Psoas muscle (tissue), 8 donors: ENCODE data around the gene NUMBL. TPM values are rescaled to one million over a fixed set of nuclear protein-coding genes. Genes with fewer than 3 reads are reported as not detected.

ENCODE experiments used
- ATAC-seq, 4 donors: fragments of 200-7000 bp; cut with Tn5 transposase; one replicate each; pipeline ENCODE4 v1.9.1; 2020; ENCODE audit warnings: moderate library complexity in 3 of 4, mild to moderate bottlenecking in 2 of 4
- DNase-seq, 2 donors: peaks; one replicate each; pipeline ENCODE4 v3.0.0-alpha.2; 2020
- H3K27ac ChIP-seq: fragments of 200-600 bp; one replicate; pipeline ENCODE4 v1.8.0; 2022
- H3K27me3 ChIP-seq, 3 donors: fragments of 200-600 bp in 1 of 3; one replicate each; pipeline versions ENCODE4 v1.6.1 to v1.8.0; 2013 to 2022; ENCODE audit warnings: low read length in 2 of 3, mild to moderate bottlenecking in 2 of 3, moderate library complexity in 1 of 3; ENCODE audit not compliant: insufficient read depth in 3 of 3
- H3K36me3 ChIP-seq, 2 donors: fragments of 200-600 bp in 1 of 2; one replicate each; pipeline versions ENCODE4 v1.6.1 to v1.8.0; 2013 to 2022; ENCODE audit warnings: low read depth in 1 of 2, mild to moderate bottlenecking in 1 of 2, moderate library complexity in 1 of 2; ENCODE audit not compliant: insufficient read depth in 1 of 2
- H3K4me1 ChIP-seq: fragments of 200-600 bp; one replicate; pipeline ENCODE4 v1.8.0; 2022
- H3K4me3 ChIP-seq: fragments of 200-600 bp; one replicate; pipeline ENCODE4 v1.8.0; 2022; ENCODE audit warnings: mild to moderate bottlenecking
- H3K9me3 ChIP-seq: fragments of 200-600 bp; one replicate; pipeline ENCODE4 v1.8.0; 2022
- WGBS, 3 donors: extraction: QIAGEN DNeasy Blood & Tissue Kit; methylation state at CpG; one replicate each; pipeline versions ENCODE4 v1.1.6 to v1.1.7; 2013; 5-methylcytosine and 5-hydroxymethylcytosine counted together
- intact Hi-C, 2 donors: fragments of 100-400 bp; cut with DNase I; formaldehyde crosslinking; loops; one replicate each; pipeline versions ENCODE4 v1.11.0 to v1.14.2; 2022
- polyA plus RNA-seq, 3 donors: library from polyadenylated mRNA; stranded (reverse); fragments of 200-250 nt; gene quantifications; one replicate each; pipeline ENCODE4 v1.2.3, GENCODE V29; 2013
- total RNA-seq, 4 donors: library from RNA; stranded (reverse); fragmentation: NEBNext Ultra II Directional in 2 of 4; extraction: Animal tissue kit (Norgen Biotek cat#: 25700) in 2 of 4; gene quantifications; one replicate each; pipeline versions ENCODE4 v1.2.1 to v1.2.4, GENCODE V29; 2021 to 2023
- TF ChIP-seq, protein P1 (sequence below): fragments of 200-600 bp; IDR thresholded peaks from one replicate; pipeline ENCODE4 v1.8.0; 2022; ENCODE audit warnings: antibody characterized with exemption
- donor health status: healthy with polysubstance abuse.
- donor health status: DM: no; HTN: no; CAD: no; lungs with moderate emphysema.
- donor health status: Bipolar disorder and iron deficiency.
- donor health status: healthy.
- donor health status: DM: yes; HTN: yes; CAD: no.
- donor health status: DM: no; HTN: no; CAD: no.
- donor health status: DM: no; HTN: no; CAD: no.
- donor health status: DM: yes; HTN: yes; CAD: no.

NUMBL gene
- total and polyA plus RNA-seq, 7 donors: 3.3 to 13.3 (median 12.0) TPM

DNA sequence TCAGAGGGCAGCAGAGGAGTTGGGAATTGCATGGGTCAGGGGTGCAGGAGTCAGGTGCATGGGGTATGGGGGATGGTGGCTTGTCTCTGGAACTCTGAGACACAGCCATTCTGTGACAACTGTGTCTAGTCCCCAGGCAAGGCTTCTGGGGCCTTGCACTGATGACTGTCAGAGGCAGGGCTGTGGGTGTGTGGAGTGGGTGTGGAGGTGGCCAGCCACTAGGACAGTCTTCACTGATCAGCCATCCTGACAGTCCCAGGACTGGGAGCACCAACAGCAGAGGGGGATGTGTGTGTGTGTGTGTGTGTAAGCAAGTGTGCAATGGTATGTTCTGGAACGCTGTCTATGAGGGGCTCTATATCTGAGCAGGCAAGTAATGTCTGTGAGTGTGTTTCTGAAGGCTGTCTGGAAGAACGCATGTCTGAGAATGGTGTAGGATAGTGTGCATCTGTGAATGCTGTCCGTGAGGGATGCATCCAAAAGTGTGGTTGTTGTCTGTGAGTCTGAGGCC lies 5.4 kb downstream of the NUMBL start:
- peaks cover 0 to 51% of the 10 kb centered on the region in 2 donors for H3K36me3 ChIP-seq
- ATAC-seq (no peak), DNase-seq (no peak)
- no peak overlapping the region for H3K4me3 ChIP-seq
- peaks cover 4% of the 10 kb centered on the region for H3K4me1 ChIP-seq
- intact Hi-C loops: no loop called here
- no peak overlapping the region for H3K27ac ChIP-seq
- TF ChIP-seq, protein P1, sequence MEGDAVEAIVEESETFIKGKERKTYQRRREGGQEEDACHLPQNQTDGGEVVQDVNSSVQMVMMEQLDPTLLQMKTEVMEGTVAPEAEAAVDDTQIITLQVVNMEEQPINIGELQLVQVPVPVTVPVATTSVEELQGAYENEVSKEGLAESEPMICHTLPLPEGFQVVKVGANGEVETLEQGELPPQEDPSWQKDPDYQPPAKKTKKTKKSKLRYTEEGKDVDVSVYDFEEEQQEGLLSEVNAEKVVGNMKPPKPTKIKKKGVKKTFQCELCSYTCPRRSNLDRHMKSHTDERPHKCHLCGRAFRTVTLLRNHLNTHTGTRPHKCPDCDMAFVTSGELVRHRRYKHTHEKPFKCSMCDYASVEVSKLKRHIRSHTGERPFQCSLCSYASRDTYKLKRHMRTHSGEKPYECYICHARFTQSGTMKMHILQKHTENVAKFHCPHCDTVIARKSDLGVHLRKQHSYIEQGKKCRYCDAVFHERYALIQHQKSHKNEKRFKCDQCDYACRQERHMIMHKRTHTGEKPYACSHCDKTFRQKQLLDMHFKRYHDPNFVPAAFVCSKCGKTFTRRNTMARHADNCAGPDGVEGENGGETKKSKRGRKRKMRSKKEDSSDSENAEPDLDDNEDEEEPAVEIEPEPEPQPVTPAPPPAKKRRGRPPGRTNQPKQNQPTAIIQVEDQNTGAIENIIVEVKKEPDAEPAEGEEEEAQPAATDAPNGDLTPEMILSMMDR: no peak
- no peaks in the 10 kb centered on the region for H3K27me3 ChIP-seq
- no peaks in the 10 kb centered on the region for H3K9me3 ChIP-seq
- WGBS, 3 donors: 88 to 95% (median 91%) methylated on average over 3 of the region's 3 CpGs

DNA sequence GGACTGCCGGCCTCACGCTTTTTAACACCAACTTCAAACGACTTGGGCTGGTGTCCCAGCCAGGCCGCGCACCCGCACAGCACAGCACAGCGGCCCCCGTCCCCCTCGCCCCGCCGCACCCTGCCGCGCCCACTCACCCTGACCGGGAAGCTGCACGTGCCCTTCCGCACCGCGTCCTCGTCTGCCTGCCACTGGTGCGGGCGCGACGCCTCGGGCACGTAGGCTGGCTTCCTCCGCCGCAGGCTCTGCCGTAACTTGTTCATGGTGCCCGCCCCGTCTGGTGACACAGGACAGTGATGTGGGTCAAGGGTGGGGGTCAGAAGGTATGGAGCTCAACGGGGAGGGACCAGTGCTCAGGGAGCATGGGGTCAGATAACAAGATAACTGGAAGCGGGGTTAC lies 6.2 kb downstream of the NUMBL start:
- H3K36me3 ChIP-seq: peaks cover 0 to 59% of the 10 kb centered on the region in 2 donors
- WGBS, 3 donors: 95 to 97% (median 95%) methylated on average over 32 of the region's 32 CpGs
- H3K4me3 ChIP-seq: no peak overlapping the region
- DNase-seq (no peak), ATAC-seq (no peak)
- intact Hi-C loops: no loop called here
- H3K27me3 ChIP-seq: no peaks in the 10 kb centered on the region
- no peaks in the 10 kb centered on the region for H3K4me1 ChIP-seq
- TF ChIP-seq, protein P1: no peak
- H3K9me3 ChIP-seq: no peaks in the 10 kb centered on the region
- no peak overlapping the region for H3K27ac ChIP-seq

DNA sequence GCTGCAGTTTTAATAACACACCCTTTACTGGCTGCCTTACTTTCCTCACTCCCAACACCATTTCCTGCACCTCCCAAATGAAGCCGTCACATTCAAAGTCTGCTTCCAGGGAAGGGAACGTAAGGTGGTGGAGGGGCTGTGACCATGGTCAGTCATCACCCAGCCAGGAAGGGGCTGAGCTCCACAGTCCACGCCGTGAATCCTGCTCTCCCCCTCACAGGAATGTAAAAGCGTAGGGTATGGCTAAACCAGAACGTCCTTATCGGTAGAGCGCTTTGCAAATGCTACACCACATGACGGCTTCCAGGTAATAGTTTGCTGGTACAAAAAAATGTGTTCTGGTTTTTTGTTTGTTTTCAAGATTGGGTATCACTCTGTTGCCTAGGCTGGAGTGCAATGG lies 7.0 kb downstream of the NUMBL start:
- 89 to 93% (median 89%) methylated on average over 9 of the region's 9 CpGs for WGBS, 3 donors
- ATAC-seq: no peak

DNA sequence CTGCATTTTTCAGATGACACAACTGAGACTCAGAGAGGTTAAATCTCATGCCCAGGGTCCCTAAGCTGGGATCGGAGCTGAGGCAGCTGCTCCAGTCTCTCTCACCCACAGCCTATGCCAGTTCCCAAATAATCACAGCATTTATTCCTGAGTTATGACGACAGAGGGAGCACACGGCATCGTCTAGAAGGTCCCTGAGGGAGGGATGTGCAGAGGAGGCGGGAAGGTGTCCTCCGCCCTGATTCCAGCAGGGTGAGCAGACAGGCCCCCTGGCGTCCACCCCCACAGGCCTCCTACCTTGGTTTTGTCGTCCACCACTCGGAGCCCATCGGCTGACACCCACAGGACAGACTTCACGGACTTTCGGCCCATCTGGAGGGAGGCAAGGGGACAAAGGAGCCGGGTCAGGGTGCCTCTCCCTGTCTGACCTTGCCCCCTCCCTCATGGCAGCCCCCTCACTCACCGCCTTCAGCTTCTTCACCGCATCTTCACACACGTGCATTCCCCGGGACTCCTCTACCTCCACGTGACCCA lies 8.0 kb downstream of the NUMBL start:
- no peaks in the 10 kb centered on the region for H3K4me1 ChIP-seq
- no peaks in the 10 kb centered on the region for H3K27me3 ChIP-seq
- TF ChIP-seq, protein P1: no peak
- WGBS, 3 donors: 79 to 86% (median 82%) methylated on average over 17 to 18 of the region's 18 CpGs
- ATAC-seq (peak in 1 of 4 donors; percentile 19), DNase-seq (no peak)
- H3K9me3 ChIP-seq: no peaks in the 10 kb centered on the region
- no peak overlapping the region for H3K4me3 ChIP-seq
- H3K36me3 ChIP-seq: peaks cover 0 to 77% of the 10 kb centered on the region in 2 donors
- intact Hi-C loops: no loop called here
- no peak overlapping the region for H3K27ac ChIP-seq

More for the DNA sequence above, 7.0 kb downstream of the NUMBL start:
- no peaks in the 10 kb centered on the region for H3K27me3 ChIP-seq
- peaks cover 0 to 68% of the 10 kb centered on the region in 2 donors for H3K36me3 ChIP-seq
- H3K9me3 ChIP-seq: no peaks in the 10 kb centered on the region
- intact Hi-C loops: no loop called here
- TF ChIP-seq, protein P1: no peak
- H3K4me3 ChIP-seq: no peak overlapping the region
- H3K4me1 ChIP-seq: no peaks in the 10 kb centered on the region
- no peak overlapping the region for H3K27ac ChIP-seq
- no peak for DNase-seq

DNA sequence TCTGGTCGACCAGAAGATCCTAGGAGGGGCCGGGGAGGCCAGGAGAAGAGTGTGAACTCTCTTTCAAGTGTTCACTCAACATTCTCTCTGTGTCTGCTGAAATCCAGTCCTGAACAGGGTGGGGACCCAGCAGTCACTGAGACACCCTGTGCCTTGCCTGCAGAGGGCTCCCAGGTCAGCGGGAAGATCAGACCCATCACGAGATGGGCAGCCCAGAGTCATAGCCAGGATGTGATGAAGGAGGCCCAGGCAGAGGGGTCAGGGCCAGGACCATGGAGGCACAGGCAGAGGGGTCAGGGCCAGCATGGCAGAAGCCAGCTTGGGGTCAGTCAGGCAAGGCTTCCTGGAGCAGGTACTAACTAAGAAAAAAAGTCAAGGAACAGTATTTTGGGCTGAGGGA lies 9.4 kb downstream of the NUMBL start:
- ATAC-seq (no peak), DNase-seq (no peak)
- 79 to 89% (median 81%) methylated on average over 4 of the region's 4 CpGs for WGBS, 3 donors
- Histone ChIP-seq H3K27ac (no peak overlapping the region), H3K36me3 (peaks cover 0 to 84% of the 10 kb centered on the region in 2 donors), H3K9me3 (no peaks in the 10 kb centered on the region), H3K4me3 (no peak overlapping the region), H3K27me3 (no peaks in the 10 kb centered on the region), H3K4me1 (no peaks in the 10 kb centered on the region)
- intact Hi-C loops: no loop called here
- TF ChIP-seq, protein P1: no peak
